ENCODE data around the gene KIAA2012. TPM values are rescaled to one million over a fixed set of nuclear protein-coding genes. Genes with fewer than 3 reads are reported as not detected.

KIAA2012 gene
- not detected for total RNA-seq (2013)
- polyA plus RNA-seq = not detected
- polyA minus RNA-seq = not detected in 2 replicates
- total RNA-seq = 0 to 3.0 (median 0.08) reads per million in 11 experiments

DNA sequence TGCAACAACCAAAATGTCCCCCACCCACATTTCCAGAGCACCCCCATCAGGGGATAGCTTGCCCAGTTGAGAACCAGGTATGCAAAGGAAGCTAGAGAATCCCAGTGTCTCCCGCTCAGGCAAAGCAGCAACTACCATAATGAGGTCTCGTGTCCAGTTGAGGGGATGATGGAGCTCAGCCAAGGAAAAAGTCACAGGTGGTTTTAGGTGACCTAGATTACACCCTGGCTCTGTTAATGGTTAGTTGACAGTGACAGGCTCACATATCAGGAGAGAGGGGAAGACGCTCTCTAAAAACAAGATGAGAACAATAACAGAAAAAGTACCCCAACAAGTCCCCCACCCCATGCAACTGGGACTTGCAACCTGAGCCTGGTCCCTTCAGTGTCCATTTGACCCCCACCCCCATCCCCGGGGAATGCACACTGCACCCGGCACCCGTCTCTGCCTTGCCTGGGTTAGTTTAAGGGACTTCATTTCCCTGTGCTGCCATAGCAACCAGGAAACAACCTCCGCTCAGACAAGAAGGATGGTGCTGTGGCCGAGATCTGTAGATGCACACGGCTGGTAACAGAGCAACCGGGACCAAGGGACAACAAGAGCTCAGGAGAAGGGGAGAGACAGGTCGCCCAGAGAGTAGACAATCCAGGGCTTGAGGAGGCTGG lies at the start of gene KIAA2012:
TSS of gene KIAA2012 (plus strand) at position 519 of the 665 bp plus-strand sequence. CDS start 373 bp downstream, outside the sequence.
- Histone ChIP-seq H3K36me3 (replicated peaks in 1 of 2; ENCODE audit: control insufficient read depth in 1 of 2, insufficient read depth in 2 of 2, low read length in 2 of 2) (no peaks in the 10 kb centered on the region), H2AFZ (ENCODE audit: insufficient read depth, low read depth, low read length, poor library complexity, severe bottlenecking) (no peak within 1 kb of the TSS), H3K9me3 (replicated peaks in 1 of 2; ENCODE audit: control insufficient read depth in 1 of 2, insufficient read depth in 1 of 2, low read length in 2 of 2) (no peaks in the 10 kb centered on the region), H3K27ac (ENCODE audit: low read depth in 1 of 2, low read length in 2 of 2) (no peak within 1 kb of the TSS), H3K4me2 (replicated peaks; ENCODE audit: extremely low read depth, low read length, poor library complexity, severe bottlenecking) (no peak within 1 kb of the TSS), H3K27me3 (ENCODE audit: control insufficient read depth in 2 of 2, insufficient read depth in 2 of 2, low read length in 2 of 2) (no peaks in the 10 kb centered on the region), H3K4me3 (replicated peaks in 1 of 3; ENCODE audit: low read depth in 2 of 3, low read length in 3 of 3) (no peak within 1 kb of the TSS), H4K20me1 (ENCODE audit: insufficient read depth, low read length) (no peaks in the 10 kb centered on the region), H3K79me2 (ENCODE audit: insufficient read depth, low read length) (no peaks in the 10 kb centered on the region), H3K4me1 (ENCODE audit: control insufficient read depth in 1 of 2, insufficient read depth in 2 of 2, low read length in 2 of 2) (no peaks in the 10 kb centered on the region), H3K9ac (ENCODE audit: insufficient read depth, low read length, poor library complexity, severe bottlenecking) (no peak within 1 kb of the TSS)
- H3K27ac Mint-ChIP-seq = peak within 1 kb of the TSS in 1 of 7 donors; percentile 58
- 97% methylated on average over 7 of the region's 11 CpGs for WGBS (ENCODE audit: insufficient coverage)
- no peak for DNase-seq
- no peaks in the 10 kb centered on the region for H3K4me1 Mint-ChIP-seq
- H3K4me3 Mint-ChIP-seq = no peak within 1 kb of the TSS
- TF ChIP-seq, protein P1, sequence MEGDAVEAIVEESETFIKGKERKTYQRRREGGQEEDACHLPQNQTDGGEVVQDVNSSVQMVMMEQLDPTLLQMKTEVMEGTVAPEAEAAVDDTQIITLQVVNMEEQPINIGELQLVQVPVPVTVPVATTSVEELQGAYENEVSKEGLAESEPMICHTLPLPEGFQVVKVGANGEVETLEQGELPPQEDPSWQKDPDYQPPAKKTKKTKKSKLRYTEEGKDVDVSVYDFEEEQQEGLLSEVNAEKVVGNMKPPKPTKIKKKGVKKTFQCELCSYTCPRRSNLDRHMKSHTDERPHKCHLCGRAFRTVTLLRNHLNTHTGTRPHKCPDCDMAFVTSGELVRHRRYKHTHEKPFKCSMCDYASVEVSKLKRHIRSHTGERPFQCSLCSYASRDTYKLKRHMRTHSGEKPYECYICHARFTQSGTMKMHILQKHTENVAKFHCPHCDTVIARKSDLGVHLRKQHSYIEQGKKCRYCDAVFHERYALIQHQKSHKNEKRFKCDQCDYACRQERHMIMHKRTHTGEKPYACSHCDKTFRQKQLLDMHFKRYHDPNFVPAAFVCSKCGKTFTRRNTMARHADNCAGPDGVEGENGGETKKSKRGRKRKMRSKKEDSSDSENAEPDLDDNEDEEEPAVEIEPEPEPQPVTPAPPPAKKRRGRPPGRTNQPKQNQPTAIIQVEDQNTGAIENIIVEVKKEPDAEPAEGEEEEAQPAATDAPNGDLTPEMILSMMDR (IDR thresholded peaks at IDR 0.05) = no peak
- H3K36me3 Mint-ChIP-seq = no peaks in the 10 kb centered on the region
- H3K27me3 Mint-ChIP-seq (ENCODE audit: low read depth in 3 of 3) = peaks cover 2 to 3% (median 2%) of the 10 kb centered on the region in 3 donors
- no peaks in the 10 kb centered on the region for H3K9me3 Mint-ChIP-seq
- intact Hi-C loops (cut with micrococcal nuclease) = no loop called here

DNA sequence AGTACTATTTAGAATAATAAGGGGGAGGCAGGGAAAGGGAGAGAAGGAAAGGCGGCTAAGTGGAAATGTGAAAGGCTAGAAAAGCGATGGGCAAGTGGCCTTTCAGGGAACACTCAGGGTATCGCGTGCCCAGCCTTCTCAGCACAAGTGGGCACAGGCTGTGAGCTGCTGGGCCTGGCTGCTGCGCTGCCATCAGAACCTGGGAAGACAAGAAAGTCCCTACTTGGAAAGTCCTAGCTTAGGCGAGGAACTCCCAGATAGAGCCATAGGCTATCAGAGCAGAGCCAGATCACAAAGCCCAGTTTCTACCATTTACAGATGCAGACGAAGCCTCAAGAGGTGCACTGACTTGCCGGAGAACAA lies 49.2 kb upstream of the KIAA2012 start:
- Histone ChIP-seq H3K9me3 (replicated peaks in 1 of 2; ENCODE audit: control insufficient read depth in 1 of 2, insufficient read depth in 1 of 2, low read length in 2 of 2) (no peaks in the 10 kb centered on the region), H4K20me1 (ENCODE audit: insufficient read depth, low read length) (no peaks in the 10 kb centered on the region), H3K4me3 (replicated peaks in 1 of 3; ENCODE audit: low read depth in 2 of 3, low read length in 3 of 3) (no peak overlapping the region), H3K9ac (ENCODE audit: insufficient read depth, low read length, poor library complexity, severe bottlenecking) (no peak overlapping the region), H3K27me3 (ENCODE audit: control insufficient read depth in 2 of 2, insufficient read depth in 2 of 2, low read length in 2 of 2) (peaks cover 0 to 3% of the 10 kb centered on the region in 2 donors), H3K36me3 (replicated peaks in 1 of 2; ENCODE audit: control insufficient read depth in 1 of 2, insufficient read depth in 2 of 2, low read length in 2 of 2) (no peaks in the 10 kb centered on the region), H3K4me2 (replicated peaks; ENCODE audit: extremely low read depth, low read length, poor library complexity, severe bottlenecking) (no peak overlapping the region), H2AFZ (ENCODE audit: insufficient read depth, low read depth, low read length, poor library complexity, severe bottlenecking) (no peak overlapping the region), H3K27ac (ENCODE audit: low read depth in 1 of 2, low read length in 2 of 2) (no peak overlapping the region), H3K4me1 (ENCODE audit: control insufficient read depth in 1 of 2, insufficient read depth in 2 of 2, low read length in 2 of 2) (no peaks in the 10 kb centered on the region), H3K79me2 (ENCODE audit: insufficient read depth, low read length) (no peaks in the 10 kb centered on the region)
- intact Hi-C loops (cut with micrococcal nuclease) = loop anchor here in 1 of 2 donors (2.0 kb wide), 1 partner anchor 23 kb away; no protein-coding TSS in a partner anchor
- H3K27ac Mint-ChIP-seq = peak overlapping the region in 1 of 7 donors; percentile 53
- no peak for DNase-seq
- 95% methylated on average over 7 of the region's 8 CpGs for WGBS (ENCODE audit: insufficient coverage)
- peaks cover 2 to 15% (median 4%) of the 10 kb centered on the region in 3 donors for H3K27me3 Mint-ChIP-seq (ENCODE audit: low read depth in 3 of 3)
- no peak overlapping the region for H3K4me3 Mint-ChIP-seq
- H3K36me3 Mint-ChIP-seq = no peaks in the 10 kb centered on the region
- H3K4me1 Mint-ChIP-seq = no peaks in the 10 kb centered on the region
- TF ChIP-seq, protein P1 (IDR thresholded peaks at IDR 0.05) = no peak
- peaks cover 0 to 2% (median 0%) of the 10 kb centered on the region in 7 donors for H3K9me3 Mint-ChIP-seq

Measured in CD14-positive monocyte (primary cell).